ENCODE measurements around the gene SYCE3. TPM values are rescaled to one million over a fixed set of nuclear protein-coding genes. Genes with fewer than 3 reads are reported as not detected.

The SYCE3 gene
- total RNA-seq, 1 experiment from 2014 or later, result not detected

GRCh38 chr22:50529897-50530579 lies 32.7 kb downstream of the SYCE3 start, which contains the start of gene TYMP:
TSS of gene TYMP (minus strand) at chr22:50530012. CDS start at chr22:50529709, 303 bp downstream.
- in situ Hi-C loops (cut with HindIII; ENCODE audit: low pct_unique_long_range_greater_than_20kb, low sequenced_read_pairs), result no loop called here
- DNase-seq (ENCODE audit: low read depth, low spot score), result no peak

GRCh38 chr22:50529416-50529896 lies 33.3 kb downstream of the SYCE3 start:
- no peak for DNase-seq (ENCODE audit: low read depth, low spot score)
- in situ Hi-C loops (cut with HindIII; ENCODE audit: low pct_unique_long_range_greater_than_20kb, low sequenced_read_pairs), result no loop called here

- no peak for DNase-seq (ENCODE audit: low read depth, low spot score)
- in situ Hi-C loops (cut with HindIII; ENCODE audit: low pct_unique_long_range_greater_than_20kb, low sequenced_read_pairs), result no loop called here
Observed at GRCh38 chr22:50528682-50529415, 33.9 kb downstream of the SYCE3 start.

- DNase-seq (ENCODE audit: low read depth, low spot score), result no peak
- in situ Hi-C loops (cut with HindIII; ENCODE audit: low pct_unique_long_range_greater_than_20kb, low sequenced_read_pairs), result no loop called here
Observed at GRCh38 chr22:50527921-50528681, 34.6 kb downstream of the SYCE3 start.

- in situ Hi-C loops (cut with HindIII; ENCODE audit: low pct_unique_long_range_greater_than_20kb, low sequenced_read_pairs), result no loop called here
- DNase-seq (ENCODE audit: low read depth, low spot score), result peak; percentile 80
Observed at GRCh38 chr22:50526834-50527801, 35.6 kb downstream of the SYCE3 start.

GRCh38 chr22:50526108-50526833 lies 36.4 kb downstream of the SYCE3 start:
- in situ Hi-C loops (cut with HindIII; ENCODE audit: low pct_unique_long_range_greater_than_20kb, low sequenced_read_pairs), result no loop called here
- DNase-seq (ENCODE audit: low read depth, low spot score), result peak; percentile 76

- no peak for DNase-seq (ENCODE audit: low read depth, low spot score)
- in situ Hi-C loops (cut with HindIII; ENCODE audit: low pct_unique_long_range_greater_than_20kb, low sequenced_read_pairs), result no loop called here
Observed at GRCh38 chr22:50525858-50526107, 36.9 kb downstream of the SYCE3 start.

- in situ Hi-C loops (cut with HindIII; ENCODE audit: low pct_unique_long_range_greater_than_20kb, low sequenced_read_pairs), result no loop called here
- peak; percentile 96 for DNase-seq (ENCODE audit: low read depth, low spot score)
Observed at GRCh38 chr22:50525104-50525857, 37.4 kb downstream of the SYCE3 start, which contains the start of gene SCO2. TSS of gene SCO2 (minus strand) at chr22:50525598. CDS start at chr22:50524411, 1,187 bp downstream.

GRCh38 chr22:50524676-50525103 lies 38.0 kb downstream of the SYCE3 start:
- in situ Hi-C loops (cut with HindIII; ENCODE audit: low pct_unique_long_range_greater_than_20kb, low sequenced_read_pairs), result no loop called here
- DNase-seq (ENCODE audit: low read depth, low spot score), result no peak

GRCh38 chr22:50523806-50524675 lies 38.7 kb downstream of the SYCE3 start:
- DNase-seq (ENCODE audit: low read depth, low spot score), result no peak
- in situ Hi-C loops (cut with HindIII; ENCODE audit: low pct_unique_long_range_greater_than_20kb, low sequenced_read_pairs), result no loop called here

GRCh38 chr22:50523458-50523805 lies 39.3 kb downstream of the SYCE3 start:
- in situ Hi-C loops (cut with HindIII; ENCODE audit: low pct_unique_long_range_greater_than_20kb, low sequenced_read_pairs), result no loop called here
- DNase-seq (ENCODE audit: low read depth, low spot score), result no peak

GRCh38 chr22:50522806-50523438 lies 39.8 kb downstream of the SYCE3 start:
- DNase-seq (ENCODE audit: low read depth, low spot score), result no peak
- in situ Hi-C loops (cut with HindIII; ENCODE audit: low pct_unique_long_range_greater_than_20kb, low sequenced_read_pairs), result no loop called here

GRCh38 chr22:50522208-50522805 lies 40.4 kb downstream of the SYCE3 start:
- DNase-seq (ENCODE audit: low read depth, low spot score), result no peak
- in situ Hi-C loops (cut with HindIII; ENCODE audit: low pct_unique_long_range_greater_than_20kb, low sequenced_read_pairs), result no loop called here

GRCh38 chr22:50521710-50522109 lies 41.0 kb downstream of the SYCE3 start:
- no peak for DNase-seq (ENCODE audit: low read depth, low spot score)
- in situ Hi-C loops (cut with HindIII; ENCODE audit: low pct_unique_long_range_greater_than_20kb, low sequenced_read_pairs), result no loop called here

All from SK-MEL-5 (cell line).